NOMO-1 treated with DMSO at 0.1 percent for 48 hours (cell line): ENCODE measurements around the gene EPHB6.

Experiments
- DNase-seq: peaks from one replicate; lab custom pipeline; 2025; ENCODE audit not compliant: unreplicated experiment; lab: John Stamatoyannopoulos, UW

EPHB6 gene

DNA sequence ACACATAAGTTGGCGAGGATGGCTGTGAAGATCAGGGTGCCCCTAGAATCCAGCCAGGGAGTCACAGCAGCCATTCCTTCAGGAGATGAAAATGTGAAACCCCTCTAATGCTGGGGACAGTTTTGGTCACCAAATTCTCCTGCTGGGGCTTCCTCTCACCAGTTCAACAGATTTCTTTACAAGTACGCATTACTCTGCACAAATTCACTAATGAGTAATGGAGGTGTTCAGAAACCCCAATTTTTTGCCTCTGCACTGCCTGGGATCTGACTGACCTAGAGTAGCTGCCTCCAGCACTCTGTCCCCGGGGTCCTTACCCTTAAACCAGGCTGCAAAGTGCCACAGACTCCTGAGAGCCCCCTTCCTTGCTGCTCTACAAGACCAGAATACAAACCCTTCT lies 62.6 kb downstream of the EPHB6 start:
- no peak for DNase-seq

DNA sequence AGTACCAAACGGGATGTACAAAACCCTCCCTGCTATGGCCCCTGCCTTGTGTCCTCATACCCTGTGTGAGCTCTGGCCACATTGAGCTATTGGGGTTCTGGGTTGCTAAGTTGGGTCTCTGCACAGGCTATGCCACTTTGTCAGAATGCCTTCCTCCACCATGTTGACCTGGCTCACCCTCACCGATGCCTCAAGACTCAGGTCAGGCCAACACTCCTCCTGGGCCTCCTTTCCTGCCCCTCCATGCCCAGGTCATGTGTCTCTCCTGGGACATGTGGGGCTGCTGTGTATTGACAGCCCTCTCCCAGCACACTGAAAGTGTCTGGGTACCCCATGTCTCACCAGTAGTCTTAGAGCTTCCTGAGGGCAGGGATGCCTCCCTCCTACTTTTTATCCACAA lies 64.0 kb downstream of the EPHB6 start:
- no peak for DNase-seq

DNA sequence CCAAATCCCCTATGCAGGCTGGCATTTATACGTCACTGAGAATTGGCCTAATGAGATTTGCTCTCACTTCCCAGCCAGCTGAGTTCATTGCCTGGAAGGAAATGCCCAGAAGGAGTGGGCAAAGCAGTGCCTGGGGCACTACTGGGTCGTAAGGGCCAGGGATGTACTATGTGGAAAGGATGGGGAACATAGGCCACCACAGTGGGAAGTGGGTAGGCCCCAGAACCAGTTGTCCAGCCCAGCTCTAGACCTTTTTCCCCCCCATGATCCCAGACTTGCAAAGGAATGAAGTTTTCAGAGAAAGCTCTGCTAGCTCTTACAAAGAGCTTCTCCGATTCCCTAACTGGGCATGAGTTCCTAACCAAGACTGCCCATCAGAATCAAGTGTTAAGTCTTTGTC lies 64.8 kb downstream of the EPHB6 start:
- DNase-seq: no peak
